COR-L47 (cell line): ENCODE data around the gene SLC38A11.
"Not testable (repeated sequence)": the region's sequence is repeated elsewhere in the genome, so short reads cannot be mapped to it uniquely, and the experiment has no call there.

Source experiments
- DNase-seq: peaks from one replicate; lab custom pipeline; 2025; lab: John Stamatoyannopoulos, UW

SLC38A11 gene

GRCh38 chr2:164954954-164955701 lies at the start of gene SLC38A11:
TSS of gene SLC38A11 (minus strand) at chr2:164955525. CDS start at chr2:164955247, 278 bp downstream.
- no peak for DNase-seq

- DNase-seq = no peak
Observed at GRCh38 chr2:165003443-165004130, 48.3 kb upstream of the SLC38A11 start.

- DNase-seq = no peak
Observed at GRCh38 chr2:165002638-165003037, 47.3 kb upstream of the SLC38A11 start.

DNA sequence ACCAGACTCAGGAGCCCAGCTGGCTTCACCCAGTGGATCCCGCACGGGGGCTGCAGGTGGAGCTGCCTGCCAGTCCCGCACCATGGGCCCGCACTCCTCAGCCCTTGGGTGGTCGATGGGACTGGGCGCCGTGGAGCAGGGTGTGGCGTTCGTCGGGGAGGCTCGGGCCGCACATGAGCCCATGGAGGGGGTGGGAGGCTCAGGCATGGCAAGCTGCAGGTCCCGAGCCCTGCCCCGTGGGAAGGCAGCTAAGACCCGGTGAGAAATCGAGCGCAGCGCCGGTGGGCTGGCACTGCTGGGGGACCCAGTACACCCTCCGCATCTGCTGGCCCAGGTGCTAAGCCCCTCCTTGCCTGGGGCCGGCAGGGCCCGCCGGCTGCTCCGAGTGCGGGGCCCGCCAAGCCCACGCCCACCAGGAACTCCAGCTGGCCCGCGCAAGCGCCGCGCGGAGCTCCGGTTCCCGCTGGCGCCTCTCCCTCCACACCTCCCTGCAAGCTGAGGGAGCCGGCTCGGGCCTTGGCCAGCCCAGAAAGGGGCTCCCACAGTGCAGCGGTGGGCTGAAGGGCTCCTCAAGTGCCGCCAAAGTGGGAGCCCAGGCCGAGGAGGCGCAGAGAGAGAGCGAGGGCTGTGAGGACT lies 39.5 kb upstream of the SLC38A11 start:
- DNase-seq = not testable (repeated sequence)

GRCh38 chr2:164993287-164994016 lies 38.1 kb upstream of the SLC38A11 start:
- DNase-seq = no peak

GRCh38 chr2:164992818-164993217 lies 37.5 kb upstream of the SLC38A11 start:
- peak; percentile 82 for DNase-seq

DNA sequence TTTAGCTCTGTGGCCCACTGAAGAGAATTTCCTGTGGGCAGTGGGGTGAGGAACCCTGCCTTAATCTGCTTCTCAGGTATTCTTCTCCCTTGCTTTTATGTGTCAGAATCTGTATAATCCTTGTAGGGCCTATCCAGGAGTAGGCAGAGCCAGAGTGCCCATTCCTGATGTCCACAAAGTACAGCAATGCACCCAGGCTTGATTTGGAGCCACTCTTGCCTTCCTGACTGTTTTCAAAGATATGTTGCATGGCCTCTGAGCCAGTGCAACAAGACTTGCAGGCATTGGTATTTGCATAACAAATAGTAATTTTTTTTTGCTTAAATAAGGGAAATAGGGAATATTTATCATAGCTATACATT lies 36.7 kb upstream of the SLC38A11 start:
- DNase-seq = not testable (repeated sequence)

GRCh38 chr2:164991361-164992092 lies 36.2 kb upstream of the SLC38A11 start:
- not testable (repeated sequence) for DNase-seq

DNA sequence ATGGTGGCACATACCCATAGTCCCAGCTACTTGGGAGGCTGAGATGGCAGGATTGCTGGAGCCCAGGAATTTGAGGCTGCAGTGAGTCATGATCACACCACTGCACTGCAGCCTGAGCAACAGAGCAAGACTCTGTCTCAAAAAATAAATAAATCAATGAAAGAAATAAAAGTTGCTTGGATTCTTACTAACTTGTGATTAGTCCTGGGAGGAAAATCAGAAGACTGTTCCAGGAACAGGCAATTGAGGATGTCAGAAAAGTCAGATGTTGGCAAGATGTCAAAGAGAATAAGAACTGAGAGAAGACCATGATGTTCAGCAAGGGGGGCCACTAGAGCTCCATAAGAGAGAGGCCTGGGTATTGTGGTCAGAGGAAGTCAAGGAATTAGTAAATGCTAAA lies 35.6 kb upstream of the SLC38A11 start:
- not testable (repeated sequence) for DNase-seq

DNA sequence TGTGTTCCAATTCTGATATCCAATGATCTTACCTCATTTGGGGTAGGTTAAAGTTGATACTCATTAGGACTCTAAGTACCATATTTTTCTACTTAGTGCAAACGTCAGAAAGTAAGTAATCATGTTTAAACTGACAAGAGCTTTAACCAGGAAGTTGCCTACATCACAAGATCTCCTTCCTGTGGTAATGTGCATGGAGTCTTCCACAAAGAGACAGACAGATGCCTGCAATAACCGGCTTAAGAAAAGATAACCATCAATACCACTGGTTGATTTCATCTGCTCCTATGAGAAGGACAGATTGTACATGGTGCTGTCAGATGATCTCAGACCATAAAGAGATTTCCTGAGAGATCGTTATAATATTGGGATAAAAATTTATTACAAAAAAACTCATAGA lies 33.5 kb upstream of the SLC38A11 start:
- not testable (repeated sequence) for DNase-seq

GRCh38 chr2:164986027-164986426 lies 30.7 kb upstream of the SLC38A11 start:
- DNase-seq = not testable (repeated sequence)

GRCh38 chr2:164984428-164984827 lies 29.1 kb upstream of the SLC38A11 start:
- no peak for DNase-seq

DNA sequence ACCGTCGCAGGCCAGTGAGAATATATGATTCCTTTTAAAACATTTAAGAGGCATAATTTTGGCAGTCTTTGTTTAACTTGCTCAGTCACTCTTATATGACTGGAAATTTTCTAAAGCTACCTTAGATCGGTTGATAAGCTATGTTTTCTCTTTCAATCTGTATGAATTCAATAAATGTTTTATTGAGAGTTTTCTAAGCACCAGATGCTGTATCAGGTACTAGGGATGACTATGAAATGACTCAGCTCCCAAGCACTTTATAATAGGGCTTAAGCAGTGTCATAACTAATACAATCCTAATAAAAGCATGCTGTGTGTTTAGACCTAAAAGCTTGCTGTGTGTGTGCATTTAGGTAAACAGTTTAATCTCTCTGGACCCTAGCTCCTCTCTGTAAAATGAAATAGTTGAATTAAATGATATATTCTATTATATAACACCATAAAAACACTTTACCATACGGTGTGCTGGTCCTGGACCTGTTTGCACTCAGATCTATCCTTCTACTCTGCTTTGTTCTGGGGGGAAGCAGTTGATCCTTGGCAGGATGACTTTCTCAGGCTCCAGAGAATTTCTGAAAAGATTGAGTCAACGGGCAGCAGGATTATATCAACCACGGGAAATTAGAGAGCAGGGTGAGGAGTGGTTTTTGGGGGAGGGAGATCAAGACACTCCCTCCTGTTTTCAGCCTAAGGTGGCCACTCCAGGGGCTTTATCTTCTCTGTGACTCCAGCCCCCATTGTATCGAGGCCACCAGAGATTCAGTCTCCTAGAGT lies 26.1 kb upstream of the SLC38A11 start:
- no peak for DNase-seq

DNA sequence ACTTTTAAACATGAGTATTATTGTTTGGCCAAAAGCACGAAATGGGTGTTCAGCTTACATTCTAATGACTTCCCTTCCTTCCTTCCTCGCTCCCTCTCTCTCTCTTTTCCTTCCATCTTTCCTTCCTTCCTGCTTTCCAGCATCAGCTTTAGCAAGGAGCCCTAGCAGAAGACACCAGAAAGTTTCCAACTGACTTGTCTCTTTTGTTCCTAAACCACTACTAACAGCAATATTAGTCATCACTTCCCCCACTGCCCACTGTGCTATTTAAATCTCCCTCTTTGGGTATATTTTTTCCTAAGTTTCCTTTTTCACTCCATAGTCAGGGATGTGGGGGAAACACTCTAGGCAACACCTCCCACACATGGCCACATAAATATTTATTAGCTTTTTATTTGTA lies 25.4 kb upstream of the SLC38A11 start:
- not testable (repeated sequence) for DNase-seq

GRCh38 chr2:164979113-164979512 lies 23.8 kb upstream of the SLC38A11 start:
- no peak for DNase-seq

GRCh38 chr2:164976875-164977470 lies 21.6 kb upstream of the SLC38A11 start:
- DNase-seq = not testable (repeated sequence)

DNA sequence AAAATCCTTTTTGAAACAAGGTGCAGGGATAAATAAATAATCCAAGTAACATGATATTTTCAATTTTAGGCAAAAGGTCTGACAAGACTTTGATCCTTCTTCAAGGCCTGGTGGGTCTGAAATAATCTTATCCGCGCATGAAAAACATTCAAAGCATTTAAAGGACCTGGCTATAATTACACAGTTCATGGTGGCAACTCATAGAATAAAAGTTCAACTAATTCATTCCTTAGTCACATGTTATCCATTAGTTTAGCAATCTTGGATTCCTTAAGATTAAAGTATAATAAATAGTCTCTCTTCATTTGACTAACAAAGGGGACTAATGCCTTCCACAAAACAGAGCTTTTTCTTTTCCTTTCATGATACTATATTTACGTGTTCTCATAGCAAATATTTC lies 21.0 kb upstream of the SLC38A11 start:
- DNase-seq = no peak

- DNase-seq = no peak
Observed at GRCh38 chr2:164975891-164976290, 20.6 kb upstream of the SLC38A11 start.

GRCh38 chr2:164974221-164974620 lies 18.9 kb upstream of the SLC38A11 start:
- no peak for DNase-seq

DNA sequence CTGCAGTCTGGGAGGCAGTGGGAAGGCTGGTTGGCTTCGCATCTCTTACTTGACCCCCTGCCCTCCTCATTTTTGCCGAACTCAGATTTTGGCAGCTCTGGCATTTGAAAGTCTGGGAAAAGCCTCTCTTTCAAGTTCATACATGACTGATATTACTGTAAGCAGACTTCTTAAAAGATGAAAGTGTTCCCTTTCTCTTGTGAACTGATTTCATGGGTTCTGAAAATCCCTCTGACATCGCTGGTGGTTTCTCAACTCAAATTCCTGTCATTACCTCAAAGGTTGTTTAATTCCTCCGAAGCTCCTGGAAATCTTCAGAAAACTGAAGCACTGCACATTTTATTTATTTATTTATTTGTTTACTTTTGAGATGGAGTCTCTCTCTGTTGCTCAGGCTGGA lies 16.9 kb upstream of the SLC38A11 start:
- DNase-seq = no peak
